Keratinocyte (primary cell): ENCODE results near the gene EPHB4.

Source experiments
- EZH2 ChIP-seq: IDR thresholded peaks from one replicate; pipeline ENCODE4 v1.6.1; 2012; ENCODE audit warnings: inconsistent platforms, mild to moderate bottlenecking, low read length, moderate library complexity
- TF ChIP-seq, protein P1 (sequence below), 3 experiments: IDR thresholded peaks in 1 of 3; conservative IDR thresholded peaks in 1 of 3; optimal IDR thresholded peaks in 1 of 3; 2 replicates in 2 of 3; 3 replicates in 1 of 3; pipeline versions ENCODE3 to v1.5.1; 2011; ENCODE audit warnings: low read length in 3 of 3, mild to moderate bottlenecking in 3 of 3, moderate library complexity in 2 of 3, control low read depth in 1 of 3, inconsistent platforms in 1 of 3; ENCODE audit not compliant: insufficient read depth in 2 of 3; ENCODE audit errors: extremely low read depth in 1 of 3

DNA sequence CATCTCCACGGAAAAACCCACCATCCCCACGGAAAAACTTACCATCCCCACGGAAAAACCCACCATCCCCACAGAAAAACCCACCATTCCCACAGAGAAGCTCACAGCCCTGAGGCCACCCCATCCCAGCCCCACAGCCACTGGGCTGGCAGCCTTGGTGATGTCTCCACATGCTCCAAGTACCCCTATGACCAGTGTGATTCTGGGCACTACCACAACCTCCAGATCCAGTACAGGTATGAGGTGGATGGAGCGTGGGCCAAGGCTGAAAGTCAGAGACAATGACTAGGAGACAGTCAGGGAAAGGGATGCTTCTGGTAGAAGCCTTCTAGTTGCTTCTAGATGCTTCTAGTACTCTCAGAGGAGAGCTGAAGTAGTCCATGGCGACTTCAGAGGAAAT, 74.3 kb downstream of the EPHB4 start:
- TF ChIP-seq, protein P1, sequence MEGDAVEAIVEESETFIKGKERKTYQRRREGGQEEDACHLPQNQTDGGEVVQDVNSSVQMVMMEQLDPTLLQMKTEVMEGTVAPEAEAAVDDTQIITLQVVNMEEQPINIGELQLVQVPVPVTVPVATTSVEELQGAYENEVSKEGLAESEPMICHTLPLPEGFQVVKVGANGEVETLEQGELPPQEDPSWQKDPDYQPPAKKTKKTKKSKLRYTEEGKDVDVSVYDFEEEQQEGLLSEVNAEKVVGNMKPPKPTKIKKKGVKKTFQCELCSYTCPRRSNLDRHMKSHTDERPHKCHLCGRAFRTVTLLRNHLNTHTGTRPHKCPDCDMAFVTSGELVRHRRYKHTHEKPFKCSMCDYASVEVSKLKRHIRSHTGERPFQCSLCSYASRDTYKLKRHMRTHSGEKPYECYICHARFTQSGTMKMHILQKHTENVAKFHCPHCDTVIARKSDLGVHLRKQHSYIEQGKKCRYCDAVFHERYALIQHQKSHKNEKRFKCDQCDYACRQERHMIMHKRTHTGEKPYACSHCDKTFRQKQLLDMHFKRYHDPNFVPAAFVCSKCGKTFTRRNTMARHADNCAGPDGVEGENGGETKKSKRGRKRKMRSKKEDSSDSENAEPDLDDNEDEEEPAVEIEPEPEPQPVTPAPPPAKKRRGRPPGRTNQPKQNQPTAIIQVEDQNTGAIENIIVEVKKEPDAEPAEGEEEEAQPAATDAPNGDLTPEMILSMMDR (optimal IDR thresholded peaks at IDR 0.05 in 1 of 3, IDR thresholded peaks at IDR 0.05 in 1 of 3, conservative IDR thresholded peaks at IDR 0.05 in 1 of 3; ENCODE audit: extremely low read depth in 1 of 3, insufficient read depth in 2 of 3, low read length in 3 of 3): no peak
- no peak for TF ChIP-seq EZH2
